ENCODE measurements around the gene ASB6.

- TF ChIP-seq CTCF (IDR thresholded peaks at IDR 0.05), result no peak
- no peak for TF ChIP-seq EP300 (IDR thresholded peaks at IDR 0.05; ENCODE audit: low read depth)
- TF ChIP-seq POLR2A (IDR thresholded peaks at IDR 0.05), result no peak
Observed at GRCh38 chr9:129669946-129670345, 28.0 kb upstream of the ASB6 start.

Measured in transverse colon (tissue), 3 donors.